ENCODE measurements around the gene ATF1.

Gene ATF1

DNA sequence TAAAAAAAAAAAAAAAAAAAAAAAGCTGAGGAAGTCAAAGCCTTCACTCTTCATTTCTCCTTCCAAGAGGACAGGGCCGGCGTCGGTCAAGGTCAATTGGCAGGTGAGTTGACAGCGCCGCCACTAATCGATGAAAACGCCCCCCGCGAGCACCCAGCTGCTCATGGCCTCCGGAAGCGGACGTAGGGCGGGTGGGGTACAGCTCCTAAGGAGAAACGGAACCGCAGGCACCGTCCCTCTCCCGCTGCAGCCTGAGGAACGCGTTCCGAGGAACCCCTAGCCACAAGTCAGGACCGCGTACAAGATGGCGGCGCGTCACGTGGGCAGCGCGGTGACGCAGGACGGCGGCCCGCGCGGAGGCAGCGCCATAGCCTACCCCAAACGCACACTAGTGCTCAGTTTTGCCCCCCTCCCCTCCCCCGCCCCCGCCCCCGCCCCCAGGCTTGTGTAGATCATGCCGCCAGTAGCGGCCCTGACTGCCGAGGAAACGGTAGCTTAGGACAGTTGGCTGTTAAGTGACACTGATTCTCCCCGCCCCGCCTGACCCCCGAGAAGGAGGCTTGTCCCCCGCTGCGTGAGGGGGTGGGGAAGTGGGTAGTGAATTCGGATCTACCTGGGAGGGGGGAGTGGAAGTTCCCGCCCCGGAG, at the start of gene ATF1:
Gene ATF1, plus strand, starts transcription at position 463 of the 647 bp plus-strand sequence. CDS start 16,045 bp downstream, outside the sequence.
- Histone ChIP-seq H3K27me3 (ENCODE audit: control insufficient read depth, insufficient read depth, low read length) (no peaks in the 10 kb centered on the region), H3K27ac (ENCODE audit: low read depth, low read length) (peak within 1 kb of the TSS; percentile 100)

DNA sequence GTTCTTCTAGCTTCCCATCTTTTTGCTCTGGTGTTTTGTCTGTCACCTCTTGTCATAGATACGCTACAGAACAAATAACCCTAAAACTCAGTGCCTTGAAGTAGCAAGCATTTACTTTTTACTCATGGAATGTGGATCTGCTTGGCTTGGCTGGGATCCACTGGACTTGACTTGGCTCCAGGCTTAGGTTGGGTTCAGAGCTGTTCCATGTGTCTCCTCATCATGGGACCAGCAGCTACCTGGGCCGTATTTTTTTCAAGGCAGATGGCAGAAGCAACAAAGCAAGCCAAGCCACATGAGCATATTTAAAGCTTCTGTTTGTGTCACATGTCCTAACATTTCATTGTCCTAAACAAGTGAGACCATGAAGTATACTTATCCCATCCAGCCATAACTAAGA, 48.7 kb upstream of the ATF1 start:
- no peaks in the 10 kb centered on the region for H3K9me3 ChIP-seq (ENCODE audit: control insufficient read depth, insufficient read depth, low read length)
- H3K9ac ChIP-seq (ENCODE audit: low read depth, low read length): no peak overlapping the region
- no peak overlapping the region for H3K27ac ChIP-seq (ENCODE audit: low read depth, low read length)
- H3K27me3 ChIP-seq (ENCODE audit: control insufficient read depth, insufficient read depth, low read length): no peaks in the 10 kb centered on the region
- H3K4me3 ChIP-seq (ENCODE audit: low read depth, low read length): no peak overlapping the region
- H3K4me1 ChIP-seq (ENCODE audit: control insufficient read depth, insufficient read depth, low read length): no peaks in the 10 kb centered on the region
- peaks cover 51% of the 10 kb centered on the region for H3K36me3 ChIP-seq (ENCODE audit: control insufficient read depth, insufficient read depth, low read length)

More for the DNA sequence above, at the start of gene ATF1:
- no peaks in the 10 kb centered on the region for H3K36me3 ChIP-seq (ENCODE audit: control insufficient read depth, insufficient read depth, low read length)
- H3K9ac ChIP-seq (ENCODE audit: low read depth, low read length): peak within 1 kb of the TSS; percentile 91
- H3K4me1 ChIP-seq (ENCODE audit: control insufficient read depth, insufficient read depth, low read length): peaks cover 13% of the 10 kb centered on the region
- no peaks in the 10 kb centered on the region for H3K9me3 ChIP-seq (ENCODE audit: control insufficient read depth, insufficient read depth, low read length)
- H3K4me3 ChIP-seq (ENCODE audit: low read depth, low read length): peak within 1 kb of the TSS; percentile 80

DNA sequence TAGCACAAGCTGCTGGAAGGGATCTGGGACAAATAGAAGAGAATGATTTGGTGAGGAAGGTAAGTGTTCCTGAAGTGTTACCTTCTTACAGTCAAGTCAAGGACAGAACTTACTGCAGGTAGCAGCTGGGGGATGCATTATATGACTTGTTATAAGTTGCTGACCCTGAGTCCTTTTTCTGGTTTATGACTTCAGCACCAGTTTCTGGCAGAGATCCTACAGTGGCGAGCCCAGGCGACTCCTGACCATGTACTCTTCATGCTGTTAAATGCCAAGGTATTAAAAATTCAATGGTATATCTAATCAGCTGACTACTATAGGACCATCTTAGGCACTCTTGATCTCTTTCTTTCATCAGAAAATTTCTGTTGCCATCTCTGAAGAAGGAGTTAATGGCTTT, 45.1 kb upstream of the ATF1 start:
- H3K36me3 ChIP-seq (ENCODE audit: control insufficient read depth, insufficient read depth, low read length): peaks cover 68% of the 10 kb centered on the region
- H3K9ac ChIP-seq (ENCODE audit: low read depth, low read length): no peak overlapping the region
- no peak overlapping the region for H3K4me3 ChIP-seq (ENCODE audit: low read depth, low read length)
- H3K9me3 ChIP-seq (ENCODE audit: control insufficient read depth, insufficient read depth, low read length): no peaks in the 10 kb centered on the region
- H3K4me1 ChIP-seq (ENCODE audit: control insufficient read depth, insufficient read depth, low read length): no peaks in the 10 kb centered on the region
- no peaks in the 10 kb centered on the region for H3K27me3 ChIP-seq (ENCODE audit: control insufficient read depth, insufficient read depth, low read length)
- no peak overlapping the region for H3K27ac ChIP-seq (ENCODE audit: low read depth, low read length)

DNA sequence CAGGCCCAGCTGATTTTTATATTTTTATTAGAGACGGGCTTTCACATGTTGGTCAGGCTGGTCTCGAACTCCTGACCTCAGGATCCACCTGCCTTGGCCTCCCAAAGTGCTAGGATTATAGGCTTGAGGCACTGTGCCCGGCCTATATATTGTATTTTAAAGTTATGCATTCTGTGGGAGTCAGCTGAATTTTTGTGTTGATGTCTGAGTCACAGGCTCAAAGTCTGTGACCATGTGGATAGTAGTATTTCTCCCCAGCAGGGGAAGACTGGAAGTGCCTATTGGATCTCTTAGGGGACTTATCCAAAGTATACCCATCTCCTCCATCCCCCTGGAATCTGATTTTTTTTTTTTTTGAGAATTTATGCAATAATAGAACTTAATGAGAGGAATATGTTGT, 43.8 kb upstream of the ATF1 start:
- Histone ChIP-seq H3K27ac (ENCODE audit: low read depth, low read length) (no peak overlapping the region), H3K36me3 (ENCODE audit: control insufficient read depth, insufficient read depth, low read length) (peaks cover 70% of the 10 kb centered on the region), H3K27me3 (ENCODE audit: control insufficient read depth, insufficient read depth, low read length) (no peaks in the 10 kb centered on the region), H3K4me3 (ENCODE audit: low read depth, low read length) (no peak overlapping the region), H3K4me1 (ENCODE audit: control insufficient read depth, insufficient read depth, low read length) (no peaks in the 10 kb centered on the region), H3K9me3 (ENCODE audit: control insufficient read depth, insufficient read depth, low read length) (no peaks in the 10 kb centered on the region), H3K9ac (ENCODE audit: low read depth, low read length) (no peak overlapping the region)

DNA sequence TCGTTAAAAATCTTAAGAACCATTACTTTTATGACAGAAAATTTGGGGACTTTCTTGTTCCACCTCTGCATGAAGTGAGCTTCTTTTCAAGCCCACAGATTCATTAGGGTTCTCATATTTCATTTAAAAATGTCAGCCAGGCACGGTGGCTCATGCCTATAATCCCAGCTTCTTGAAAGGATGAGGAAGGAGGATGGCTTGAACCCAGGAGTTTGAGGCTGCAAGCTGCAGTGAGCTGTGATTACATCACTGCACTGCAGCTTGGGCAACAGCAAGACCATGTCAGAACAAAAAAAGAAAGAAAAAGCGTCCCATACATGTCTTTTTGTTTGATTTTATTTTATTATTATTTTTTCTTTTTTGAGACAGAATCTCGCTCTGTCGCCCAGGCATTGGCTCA, 43.4 kb upstream of the ATF1 start:
- no peak overlapping the region for H3K4me3 ChIP-seq (ENCODE audit: low read depth, low read length)
- H3K27me3 ChIP-seq (ENCODE audit: control insufficient read depth, insufficient read depth, low read length): no peaks in the 10 kb centered on the region
- no peak overlapping the region for H3K27ac ChIP-seq (ENCODE audit: low read depth, low read length)
- H3K9ac ChIP-seq (ENCODE audit: low read depth, low read length): no peak overlapping the region
- no peaks in the 10 kb centered on the region for H3K9me3 ChIP-seq (ENCODE audit: control insufficient read depth, insufficient read depth, low read length)
- no peaks in the 10 kb centered on the region for H3K4me1 ChIP-seq (ENCODE audit: control insufficient read depth, insufficient read depth, low read length)
- H3K36me3 ChIP-seq (ENCODE audit: control insufficient read depth, insufficient read depth, low read length): peaks cover 70% of the 10 kb centered on the region

DNA sequence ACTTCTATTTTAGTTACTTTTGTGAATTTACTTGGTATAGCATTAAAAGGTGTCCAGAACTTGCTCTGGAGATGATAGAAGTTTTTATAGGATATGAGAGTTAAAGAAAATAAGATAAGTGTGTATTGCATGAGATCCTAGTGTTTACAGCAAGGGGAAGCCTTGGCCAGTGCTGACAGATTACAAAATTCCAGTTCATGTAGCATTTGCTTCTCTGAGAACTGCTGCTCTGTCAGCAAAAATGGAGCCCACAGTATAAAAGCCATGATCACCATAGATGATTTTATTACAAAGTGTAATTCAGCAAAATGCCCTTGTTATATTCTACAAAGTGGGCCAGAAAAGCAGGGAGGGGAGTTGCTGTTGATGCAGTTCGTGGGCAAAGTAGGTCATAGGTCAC, 40.0 kb upstream of the ATF1 start:
- Histone ChIP-seq H3K4me1 (ENCODE audit: control insufficient read depth, insufficient read depth, low read length) (no peaks in the 10 kb centered on the region), H3K4me3 (ENCODE audit: low read depth, low read length) (no peak overlapping the region), H3K9me3 (ENCODE audit: control insufficient read depth, insufficient read depth, low read length) (no peaks in the 10 kb centered on the region), H3K36me3 (ENCODE audit: control insufficient read depth, insufficient read depth, low read length) (peaks cover 73% of the 10 kb centered on the region), H3K27me3 (ENCODE audit: control insufficient read depth, insufficient read depth, low read length) (no peaks in the 10 kb centered on the region), H3K27ac (ENCODE audit: low read depth, low read length) (no peak overlapping the region), H3K9ac (ENCODE audit: low read depth, low read length) (no peak overlapping the region)

DNA sequence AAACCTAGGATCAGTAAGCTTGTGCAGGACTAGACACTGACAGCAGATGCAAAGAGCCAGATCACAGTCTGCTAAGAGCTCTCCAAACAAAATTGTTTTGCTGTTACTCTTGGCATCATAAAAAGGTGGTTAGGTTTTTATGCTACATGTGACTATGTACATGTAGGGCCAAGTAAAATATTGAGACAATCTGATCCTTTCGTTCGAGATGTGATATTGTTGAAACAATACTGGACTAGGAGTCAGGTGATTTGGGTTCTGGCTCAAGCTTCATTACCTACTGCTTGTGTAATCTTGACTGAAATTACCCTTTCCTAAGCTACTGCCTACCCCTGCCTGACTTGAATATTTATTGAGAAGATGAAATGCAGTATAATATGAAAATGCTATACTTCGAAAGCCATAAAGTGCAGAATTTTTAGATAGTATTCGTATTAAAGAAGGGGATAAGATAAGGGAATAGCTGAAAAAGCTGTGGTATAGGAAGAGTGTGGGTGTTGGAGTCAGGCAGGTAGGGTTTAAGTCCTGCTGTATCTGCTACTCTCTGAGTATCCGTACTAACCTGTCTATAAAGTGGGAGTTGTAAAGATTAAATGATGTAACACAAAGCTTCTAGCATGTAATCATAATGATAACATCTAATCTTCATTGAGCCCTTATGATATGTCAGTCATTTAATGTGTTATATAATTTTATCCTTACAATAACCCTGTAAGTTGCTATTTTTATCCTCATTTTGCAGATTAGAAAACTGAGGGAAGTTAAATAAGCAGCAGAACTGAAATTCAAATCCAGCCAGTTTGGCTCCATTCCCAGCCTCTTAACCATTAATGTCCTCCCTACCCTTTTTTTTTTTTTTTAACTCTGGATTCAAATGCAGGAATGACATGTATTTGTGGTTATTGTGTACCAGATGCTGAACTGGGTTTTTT, 38.6 kb upstream of the ATF1 start:
- Histone ChIP-seq H3K9ac (ENCODE audit: low read depth, low read length) (no peak overlapping the region), H3K27me3 (ENCODE audit: control insufficient read depth, insufficient read depth, low read length) (no peaks in the 10 kb centered on the region), H3K9me3 (ENCODE audit: control insufficient read depth, insufficient read depth, low read length) (no peaks in the 10 kb centered on the region), H3K4me3 (ENCODE audit: low read depth, low read length) (no peak overlapping the region), H3K27ac (ENCODE audit: low read depth, low read length) (no peak overlapping the region), H3K36me3 (ENCODE audit: control insufficient read depth, insufficient read depth, low read length) (peaks cover 77% of the 10 kb centered on the region), H3K4me1 (ENCODE audit: control insufficient read depth, insufficient read depth, low read length) (no peaks in the 10 kb centered on the region)

DNA sequence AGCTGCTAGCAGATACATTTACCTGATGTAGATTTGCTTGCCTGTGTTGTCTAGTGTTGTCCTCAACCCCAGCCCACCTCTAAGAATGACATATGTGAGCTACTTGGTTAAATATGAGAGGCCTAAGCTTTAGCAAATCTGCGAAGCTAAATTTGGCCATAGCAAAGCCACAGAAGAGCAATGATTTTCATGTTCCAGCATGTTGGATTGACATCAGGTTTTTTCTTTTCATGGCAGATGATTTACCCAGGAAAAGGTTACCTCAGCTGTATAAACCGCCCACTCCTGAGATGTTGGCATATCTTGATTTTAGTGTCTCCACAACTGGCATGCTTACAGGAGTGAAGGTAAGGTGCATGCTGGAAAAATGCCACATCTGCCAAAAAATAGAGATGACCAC, 36.4 kb upstream of the ATF1 start:
- H3K27ac ChIP-seq (ENCODE audit: low read depth, low read length): no peak overlapping the region
- H3K9me3 ChIP-seq (ENCODE audit: control insufficient read depth, insufficient read depth, low read length): no peaks in the 10 kb centered on the region
- no peaks in the 10 kb centered on the region for H3K4me1 ChIP-seq (ENCODE audit: control insufficient read depth, insufficient read depth, low read length)
- H3K27me3 ChIP-seq (ENCODE audit: control insufficient read depth, insufficient read depth, low read length): no peaks in the 10 kb centered on the region
- peaks cover 77% of the 10 kb centered on the region for H3K36me3 ChIP-seq (ENCODE audit: control insufficient read depth, insufficient read depth, low read length)
- H3K9ac ChIP-seq (ENCODE audit: low read depth, low read length): no peak overlapping the region
- no peak overlapping the region for H3K4me3 ChIP-seq (ENCODE audit: low read depth, low read length)

DNA sequence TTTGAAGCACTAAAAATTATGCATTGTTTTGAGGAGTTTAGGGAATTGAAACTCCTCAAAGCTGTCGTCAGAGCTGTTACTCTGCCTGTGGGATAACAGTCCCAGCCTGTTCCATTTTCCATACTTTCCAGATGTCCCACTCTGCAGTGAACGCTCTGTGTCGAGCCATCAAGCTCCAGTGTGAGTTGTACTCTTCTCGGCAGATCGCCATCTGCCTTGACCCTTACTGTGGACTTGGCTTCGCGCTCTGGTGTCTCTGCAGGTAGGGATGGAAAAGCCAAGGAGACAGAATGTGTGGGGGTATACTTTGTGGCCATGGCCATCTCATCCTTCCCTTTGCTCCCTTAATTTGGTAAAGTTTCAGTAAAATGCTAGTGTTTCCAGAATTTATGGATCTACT, 35.5 kb upstream of the ATF1 start:
- Histone ChIP-seq H3K4me1 (ENCODE audit: control insufficient read depth, insufficient read depth, low read length) (no peaks in the 10 kb centered on the region), H3K4me3 (ENCODE audit: low read depth, low read length) (no peak overlapping the region), H3K27ac (ENCODE audit: low read depth, low read length) (no peak overlapping the region), H3K9ac (ENCODE audit: low read depth, low read length) (no peak overlapping the region), H3K27me3 (ENCODE audit: control insufficient read depth, insufficient read depth, low read length) (no peaks in the 10 kb centered on the region), H3K9me3 (ENCODE audit: control insufficient read depth, insufficient read depth, low read length) (no peaks in the 10 kb centered on the region), H3K36me3 (ENCODE audit: control insufficient read depth, insufficient read depth, low read length) (peaks cover 74% of the 10 kb centered on the region)

DNA sequence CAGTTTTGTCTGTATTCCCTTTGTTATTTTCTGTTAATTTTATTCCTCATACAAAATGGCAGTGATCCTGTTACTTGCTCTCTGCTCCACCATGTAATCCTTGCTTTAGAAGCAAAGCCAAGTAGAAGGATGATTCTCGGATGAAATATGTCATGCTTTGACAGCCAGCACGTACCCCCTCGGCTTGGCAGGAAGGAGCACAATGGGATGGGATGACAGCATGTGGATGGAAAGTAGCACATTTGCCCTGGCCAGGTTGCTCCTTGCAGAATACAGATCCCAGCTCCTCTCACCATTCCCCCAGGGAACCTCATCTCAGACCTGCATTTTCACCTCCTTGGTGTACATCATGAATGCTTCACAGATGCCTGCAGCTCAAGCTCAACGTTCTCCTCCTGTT, 35.1 kb upstream of the ATF1 start:
- Histone ChIP-seq H3K4me3 (ENCODE audit: low read depth, low read length) (no peak overlapping the region), H3K36me3 (ENCODE audit: control insufficient read depth, insufficient read depth, low read length) (peaks cover 72% of the 10 kb centered on the region), H3K9me3 (ENCODE audit: control insufficient read depth, insufficient read depth, low read length) (no peaks in the 10 kb centered on the region), H3K27me3 (ENCODE audit: control insufficient read depth, insufficient read depth, low read length) (no peaks in the 10 kb centered on the region), H3K4me1 (ENCODE audit: control insufficient read depth, insufficient read depth, low read length) (no peaks in the 10 kb centered on the region), H3K9ac (ENCODE audit: low read depth, low read length) (no peak overlapping the region), H3K27ac (ENCODE audit: low read depth, low read length) (no peak overlapping the region)

DNA sequence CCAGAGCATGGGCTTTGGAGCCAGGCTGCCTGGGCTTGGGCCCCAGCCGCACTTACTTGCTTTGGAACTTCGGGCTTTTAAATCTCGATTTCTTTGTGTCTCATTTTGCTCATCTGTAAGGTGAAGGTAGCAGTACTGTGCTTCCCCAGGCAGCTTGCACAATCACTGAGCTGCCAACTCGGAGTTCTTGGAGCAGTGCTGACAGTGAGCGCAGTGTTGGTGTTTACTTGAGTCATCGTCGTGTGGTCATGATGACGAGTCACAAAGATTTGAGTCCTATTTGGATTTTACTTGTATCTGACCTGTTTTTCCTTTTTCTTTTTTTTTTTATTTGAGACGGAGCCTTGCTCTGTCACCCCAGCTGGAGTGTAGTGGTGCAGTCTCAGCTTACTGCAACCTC, 31.3 kb upstream of the ATF1 start:
- peaks cover 68% of the 10 kb centered on the region for H3K36me3 ChIP-seq (ENCODE audit: control insufficient read depth, insufficient read depth, low read length)
- no peaks in the 10 kb centered on the region for H3K4me1 ChIP-seq (ENCODE audit: control insufficient read depth, insufficient read depth, low read length)
- H3K4me3 ChIP-seq (ENCODE audit: low read depth, low read length): no peak overlapping the region
- H3K27ac ChIP-seq (ENCODE audit: low read depth, low read length): no peak overlapping the region
- H3K9me3 ChIP-seq (ENCODE audit: control insufficient read depth, insufficient read depth, low read length): no peaks in the 10 kb centered on the region
- H3K27me3 ChIP-seq (ENCODE audit: control insufficient read depth, insufficient read depth, low read length): no peaks in the 10 kb centered on the region
- H3K9ac ChIP-seq (ENCODE audit: low read depth, low read length): no peak overlapping the region

Data from HUES48 (cell line).